Measurements from ENCODE around the gene RUNX2. TPM values are rescaled to one million over a fixed set of nuclear protein-coding genes. Genes with fewer than 3 reads are reported as not detected.

Gene RUNX2
- total and polyA plus RNA-seq, 2 of the 8 experiments (the other 6 are each of a cell fraction or from before 2014, with no cell fraction given): 0.26 to 1.2 TPM

- Histone ChIP-seq H3K4me2 (ENCODE audit: insufficient read depth in 1 of 2, low read depth in 2 of 2, low read length in 2 of 2) (no peak overlapping the region), H3K23ac (ENCODE audit: insufficient read length) (no peak overlapping the region), H4K8ac (ENCODE audit: extremely low read depth, insufficient read depth, low read length) (no peak overlapping the region), H3K27me3 (replicated peaks in 1 of 4; ENCODE audit: control insufficient read depth in 3 of 4, extremely low read depth in 1 of 4, insufficient read depth in 3 of 4, low read length in 3 of 4) (no peaks in the 10 kb centered on the region; a peak in 1 of 7 replicates), H2BK20ac (ENCODE audit: low read length) (no peak overlapping the region), H2BK120ac (replicated peaks; ENCODE audit: low read depth, low read length) (no peak overlapping the region), H3K18ac (ENCODE audit: extremely low read depth, low read length) (no peak overlapping the region), H2BK5ac (ENCODE audit: low read depth, low read length) (no peak overlapping the region), H3K4me3 (ENCODE audit: extremely low read depth in 1 of 4, insufficient read depth in 2 of 4, low read depth in 3 of 4, low read length in 4 of 4) (no peak overlapping the region), H3K27ac (ENCODE audit: low read depth, low read length) (no peak overlapping the region), H3K79me1 (ENCODE audit: low read depth, low read length) (no peaks in the 10 kb centered on the region), H3K23me2 (ENCODE audit: low read depth, low read length) (no peaks in the 10 kb centered on the region), H4K5ac (ENCODE audit: insufficient read length, low read depth, low read length) (no peak overlapping the region), H3K9me3 (ENCODE audit: insufficient read depth in 2 of 2, low read depth in 1 of 2, low read length in 1 of 2) (no peaks in the 10 kb centered on the region), H3K14ac (ENCODE audit: insufficient read length) (no peak overlapping the region), H3K9ac (replicated peaks in 1 of 4; ENCODE audit: extremely low read depth in 1 of 4, low read depth in 3 of 4, low read length in 3 of 4) (no peak overlapping the region), H3K4me1 (replicated peaks in 1 of 4; ENCODE audit: control insufficient read depth in 3 of 4, insufficient read depth in 4 of 4, low read length in 3 of 4) (no peaks in the 10 kb centered on the region), H2AFZ (ENCODE audit: low read length) (no peak overlapping the region), H3K36me3 (ENCODE audit: control insufficient read depth in 2 of 4, insufficient read depth in 4 of 4, low read length in 3 of 4) (no peaks in the 10 kb centered on the region), H2BK12ac (ENCODE audit: low read depth, low read length) (no peak overlapping the region), H3K4ac (replicated peaks; ENCODE audit: insufficient read length, low read depth, low read length) (no peak overlapping the region), H3K56ac (replicated peaks; ENCODE audit: insufficient read length, low read depth, low read length) (no peak overlapping the region), H2BK15ac (ENCODE audit: low read length) (no peak overlapping the region), H3K79me2 (ENCODE audit: control insufficient read depth in 1 of 2, insufficient read depth in 2 of 2, low read length in 2 of 2) (no peaks in the 10 kb centered on the region), H2AK5ac (ENCODE audit: low read depth, low read length) (no peak overlapping the region), H4K20me1 (replicated peaks in 1 of 2; ENCODE audit: control insufficient read depth in 1 of 2, insufficient read depth in 2 of 2, low read length in 2 of 2) (no peaks in the 10 kb centered on the region), H4K91ac (replicated peaks; ENCODE audit: insufficient read length, low read length) (no peak overlapping the region)
- no peak for FAIRE-seq
- 87% methylated on average over 4 of the region's 4 CpGs; no CpG with 5 or more reads in 1 of the 2 experiments for WGBS, 2 experiments (ENCODE audit: extremely low coverage in 1 of 2, insufficient coverage in 1 of 2, insufficient read length in 1 of 2, insufficient replicate concordance in 2 of 2, low coverage in 1 of 2, low lambda C conversion rate in 2 of 2, missing lambda C conversion rate in 1 of 2)
- TF ChIP-seq CHD1 (IDR thresholded peaks at IDR 0.05; ENCODE audit: low read depth, low read length) (no peak), HDAC6 (IDR thresholded peaks at IDR 0.05; ENCODE audit: low read depth, low read length) (no peak), TAF1 (IDR thresholded peaks at IDR 0.05; ENCODE audit: low read depth, low read length) (no peak)
- ChIA-PET CTCF (ENCODE audit: partially characterized antibody) (no interaction called here), POLR2A (ENCODE audit: partially characterized antibody) (no interaction called here)
- DNase-seq (ENCODE audit: low read depth in 1 of 2, low spot score in 2 of 2): no peak
Measured at GRCh38 chr6:45630801-45631200, 302.7 kb downstream of the RUNX2 start.

Data from H1 (cell line).